Measurements from ENCODE around the gene WWOX.

- no peak for TF ChIP-seq CTCF (IDR thresholded peaks at IDR 0.05; ENCODE audit: control extremely low read depth in 1 of 3, insufficient read depth in 1 of 3, low read depth in 1 of 3, low read length in 3 of 3)
- TF ChIP-seq FOSL1 (IDR thresholded peaks at IDR 0.05; ENCODE audit: insufficient read depth, low read depth, low read length): no peak
- TF ChIP-seq POLR2A (IDR thresholded peaks at IDR 0.05; ENCODE audit: control extremely low read depth in 1 of 2, low read depth in 2 of 2, low read length in 2 of 2): no peak
- no peak for TF ChIP-seq SUZ12 (IDR thresholded peaks at IDR 0.05; ENCODE audit: low read length)
- TF ChIP-seq MAFK (IDR thresholded peaks at IDR 0.05; ENCODE audit: low read depth, low read length): no peak
- no peak for TF ChIP-seq HDAC6 (IDR thresholded peaks at IDR 0.05; ENCODE audit: low read depth, low read length)
- no peak for TF ChIP-seq SIX5 (IDR thresholded peaks at IDR 0.05; ENCODE audit: low read depth, low read length)
- TF ChIP-seq KDM1A (IDR thresholded peaks at IDR 0.05; ENCODE audit: borderline replicate concordance, low read length): no peak
- no peak for TF ChIP-seq EP300 (IDR thresholded peaks at IDR 0.05; ENCODE audit: borderline replicate concordance in 1 of 2, low read depth in 2 of 2, low read length in 2 of 2)
- no peak for TF ChIP-seq BCL11A (IDR thresholded peaks at IDR 0.05; ENCODE audit: low read depth in 2 of 2, low read length in 2 of 2)
- no peak for TF ChIP-seq TAF1 (IDR thresholded peaks at IDR 0.05; ENCODE audit: low read depth, low read length)
- no peak for TF ChIP-seq BRCA1 (IDR thresholded peaks at IDR 0.05; ENCODE audit: low read depth, low read length)
Measured at GRCh38 chr16:78522327-78522726, 422.9 kb downstream of the WWOX start.

All from H1 (cell line).